Panc1 (cell line): ENCODE results near the gene PARS2.

ENCODE experiments used
- CTCF ChIP-seq: fragments of 450-650 bp; IDR thresholded peaks from 2 replicates; pipeline ENCODE4 v1.5.1; 2017; ENCODE audit warnings: mild to moderate bottlenecking
- POLR2AphosphoS5 ChIP-seq: IDR thresholded peaks from 2 replicates; pipeline ENCODE4 v1.6.1; 2012; ENCODE audit warnings: mild to moderate bottlenecking, low read depth, low read length, moderate library complexity

GRCh38 chr1:54716299-54717047 is 47.9 kb downstream of the PARS2 start:
- TF ChIP-seq CTCF (no peak), POLR2AphosphoS5 (no peak)
